Transverse colon (tissue), 3 donors: ENCODE results near the gene SUFU.

Experiments
- EP300 ChIP-seq: sonication (generic); formaldehyde crosslinking; IDR thresholded peaks from one replicate; pipeline ENCODE4 v1.6.1; 2017; ENCODE audit warnings: antibody characterized with exemption, low read depth
- TF ChIP-seq, protein P1 (sequence below), 5 experiments: fragments of 200-600 bp in 3 of 5; fragments of 450-650 bp in 2 of 5; sonication (generic) in 3 of 5; IDR thresholded peaks; 1 replicate in 2 of 5; 2 replicates in 3 of 5; pipeline ENCODE4 v1.5.1; 2016 to 2017; ENCODE audit warnings: antibody characterized with exemption in 5 of 5, inconsistent platforms in 3 of 5, mild to moderate bottlenecking in 2 of 5, moderate library complexity in 1 of 5

- TF ChIP-seq, protein P1, sequence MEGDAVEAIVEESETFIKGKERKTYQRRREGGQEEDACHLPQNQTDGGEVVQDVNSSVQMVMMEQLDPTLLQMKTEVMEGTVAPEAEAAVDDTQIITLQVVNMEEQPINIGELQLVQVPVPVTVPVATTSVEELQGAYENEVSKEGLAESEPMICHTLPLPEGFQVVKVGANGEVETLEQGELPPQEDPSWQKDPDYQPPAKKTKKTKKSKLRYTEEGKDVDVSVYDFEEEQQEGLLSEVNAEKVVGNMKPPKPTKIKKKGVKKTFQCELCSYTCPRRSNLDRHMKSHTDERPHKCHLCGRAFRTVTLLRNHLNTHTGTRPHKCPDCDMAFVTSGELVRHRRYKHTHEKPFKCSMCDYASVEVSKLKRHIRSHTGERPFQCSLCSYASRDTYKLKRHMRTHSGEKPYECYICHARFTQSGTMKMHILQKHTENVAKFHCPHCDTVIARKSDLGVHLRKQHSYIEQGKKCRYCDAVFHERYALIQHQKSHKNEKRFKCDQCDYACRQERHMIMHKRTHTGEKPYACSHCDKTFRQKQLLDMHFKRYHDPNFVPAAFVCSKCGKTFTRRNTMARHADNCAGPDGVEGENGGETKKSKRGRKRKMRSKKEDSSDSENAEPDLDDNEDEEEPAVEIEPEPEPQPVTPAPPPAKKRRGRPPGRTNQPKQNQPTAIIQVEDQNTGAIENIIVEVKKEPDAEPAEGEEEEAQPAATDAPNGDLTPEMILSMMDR (IDR thresholded peaks at IDR 0.05) = no peak
- TF ChIP-seq EP300 = no peak
Measured at GRCh38 chr10:102633287-102633686, 129.5 kb downstream of the SUFU start.
